Stimulated activated CD4-positive, alpha-beta T cell treated with anti-CD3 and anti-CD28 coated beads, Interleukin-4, amount 100 ng/mL, for 24 hours (primary cell): ENCODE data around the gene PRKACB.
"Not testable (repeated sequence)": the region's sequence is repeated elsewhere in the genome, so short reads cannot be mapped to it uniquely, and the experiment has no call there.

Experiments used
- DNase-seq: peaks from one replicate; pipeline ENCODE4 v3.0.0-alpha.2; 2020

Gene PRKACB

GRCh38 chr1:84224905-84225304 is 80.8 kb downstream of the PRKACB start:
- DNase-seq = no peak

- no peak for DNase-seq
Observed at GRCh38 chr1:84225646-84226045, 81.6 kb downstream of the PRKACB start.

GRCh38 chr1:84232676-84233075 is 88.6 kb downstream of the PRKACB start:
- not testable (repeated sequence) for DNase-seq

GRCh38 chr1:84236256-84236655 is 92.2 kb downstream of the PRKACB start:
- no peak for DNase-seq

- no peak for DNase-seq
Observed at GRCh38 chr1:84242641-84243040, 98.6 kb downstream of the PRKACB start.

- no peak for DNase-seq
Observed at GRCh38 chr1:84245563-84245962, 101.5 kb downstream of the PRKACB start.

- DNase-seq = no peak
Observed at GRCh38 chr1:84246213-84246612, 102.1 kb downstream of the PRKACB start.

GRCh38 chr1:84247425-84248220 is 103.6 kb downstream of the PRKACB start:
- DNase-seq = peak; percentile 8

GRCh38 chr1:84250668-84251067 is 106.6 kb downstream of the PRKACB start:
- DNase-seq = no peak

GRCh38 chr1:84253036-84253435 is 109.0 kb downstream of the PRKACB start:
- no peak for DNase-seq

GRCh38 chr1:84253891-84254290 is 109.8 kb downstream of the PRKACB start:
- no peak for DNase-seq

- no peak for DNase-seq
Observed at GRCh38 chr1:84254703-84255238, 110.7 kb downstream of the PRKACB start.

- DNase-seq = no peak
Observed at GRCh38 chr1:84255582-84255981, 111.5 kb downstream of the PRKACB start.

- no peak for DNase-seq
Observed at GRCh38 chr1:84257617-84258016, 113.5 kb downstream of the PRKACB start.

- no peak for DNase-seq
Observed at GRCh38 chr1:84259376-84259775, 115.3 kb downstream of the PRKACB start.

- no peak for DNase-seq
Observed at GRCh38 chr1:84259989-84260388, 115.9 kb downstream of the PRKACB start.

GRCh38 chr1:84260852-84261518 is 116.9 kb downstream of the PRKACB start:
- no peak for DNase-seq

- no peak for DNase-seq
Observed at GRCh38 chr1:84264961-84265360, 120.9 kb downstream of the PRKACB start.

GRCh38 chr1:84265867-84266266 is 121.8 kb downstream of the PRKACB start:
- no peak for DNase-seq

GRCh38 chr1:84266748-84267147 is 122.7 kb downstream of the PRKACB start:
- no peak for DNase-seq

- no peak for DNase-seq
Observed at GRCh38 chr1:84267476-84267875, 123.4 kb downstream of the PRKACB start.

- DNase-seq = no peak
Observed at GRCh38 chr1:84268346-84268745, 124.3 kb downstream of the PRKACB start.

- no peak for DNase-seq
Observed at GRCh38 chr1:84269306-84269705, 125.2 kb downstream of the PRKACB start.

GRCh38 chr1:84271441-84272151 is 127.5 kb downstream of the PRKACB start:
- no peak for DNase-seq
